Neural progenitor cell (in vitro differentiated cells): ENCODE results near the gene ENC1. TPM values are rescaled to one million over a fixed set of nuclear protein-coding genes. Genes with fewer than 3 reads are reported as not detected.
A peak's percentile ranks its signal among the peaks of the same experiment; 100 is the strongest.

Experiments used
- DNase-seq: peaks from one replicate; pipeline ENCODE4 v3.0.0-alpha.2; 2016; ENCODE audit warnings: low spot score
- H2AFZ ChIP-seq: fragments of 200-600 bp; sonication (generic); replicated peaks from 2 replicates; pipeline ENCODE4 v1.6.1; 2016; ENCODE audit warnings: antibody characterized with exemption
- H3F3A ChIP-seq: fragments of 200-600 bp; sonication (generic); 2 replicates; pipeline ENCODE4 v1.6.1; 2016; ENCODE audit warnings: antibody characterized with exemption, low read depth
- H3K27ac ChIP-seq: fragments of 200-600 bp; sonication (generic); 2 replicates; pipeline ENCODE4 v1.5.1; 2016; ENCODE audit warnings: mild to moderate bottlenecking
- H3K27me3 ChIP-seq: fragments of 200-600 bp; sonication (generic); 2 replicates; pipeline ENCODE4 v1.6.1; 2016; ENCODE audit warnings: mild to moderate bottlenecking, moderate library complexity
- H3K36me3 ChIP-seq: fragments of 200-600 bp; sonication (generic); 2 replicates; pipeline ENCODE4 v1.5.1; 2016
- H3K4me1 ChIP-seq: fragments of 200-600 bp; sonication (generic); 2 replicates; pipeline ENCODE4 v1.6.1; 2016; ENCODE audit warnings: mixed run types
- H3K4me2 ChIP-seq: fragments of 200-600 bp; sonication (generic); 2 replicates; pipeline ENCODE4 v1.6.1; 2016
- H3K4me3 ChIP-seq: fragments of 200-600 bp; sonication (generic); 2 replicates; pipeline ENCODE4 v1.5.1; 2016
- H3K79me2 ChIP-seq: fragments of 200-600 bp; sonication (generic); 2 replicates; pipeline ENCODE4 v1.6.1; 2016; ENCODE audit warnings: low read depth
- H3K9ac ChIP-seq: fragments of 200-600 bp; sonication (generic); 2 replicates; pipeline ENCODE4 v1.6.1; 2016
- H3K9me3 ChIP-seq: fragments of 200-600 bp; sonication (generic); 2 replicates; pipeline ENCODE4 v1.5.1; 2016; ENCODE audit warnings: low read depth
- H4K20me1 ChIP-seq: fragments of 200-600 bp; sonication (generic); 2 replicates; pipeline ENCODE4 v1.6.1; 2016; ENCODE audit warnings: low read depth
- H3K27ac Mint-ChIP-seq: 3 replicates; pipeline ENCODE4 v1.8.0; 2021; ENCODE audit warnings: mixed read lengths
- H3K27me3 Mint-ChIP-seq: 2 replicates; pipeline ENCODE4 v1.8.0; 2022; ENCODE audit warnings: low read depth, mild to moderate bottlenecking, inconsistent platforms, moderate library complexity, mixed read lengths; ENCODE audit not compliant: insufficient read depth
- H3K36me3 Mint-ChIP-seq: 3 replicates; pipeline ENCODE4 v1.8.0; 2021; ENCODE audit warnings: mixed read lengths
- H3K4me1 Mint-ChIP-seq: 3 replicates; pipeline ENCODE4 v1.8.0; 2021; ENCODE audit warnings: mixed read lengths
- H3K4me3 Mint-ChIP-seq: 3 replicates; pipeline ENCODE4 v1.8.0; 2021; ENCODE audit warnings: mild to moderate bottlenecking, moderate library complexity, mixed read lengths
- H3K9me3 Mint-ChIP-seq: 3 replicates; pipeline ENCODE4 v1.8.0; 2020; ENCODE audit warnings: mixed read lengths
- CTCF ChIP-seq: fragments of 200-600 bp; sonication (generic); IDR thresholded peaks from 2 replicates; pipeline ENCODE4 v1.5.1; 2017; ENCODE audit warnings: antibody characterized with exemption, mild to moderate bottlenecking
- EZH2 ChIP-seq: fragments of 200-600 bp; sonication (generic); IDR thresholded peaks from 2 replicates; pipeline ENCODE4 v1.6.1; 2017; ENCODE audit warnings: antibody characterized with exemption, mild to moderate bottlenecking, moderate library complexity
- EZH2phosphoT487 ChIP-seq: fragments of 200-600 bp; sonication (generic); IDR thresholded peaks from 2 replicates; pipeline ENCODE4 v1.6.1; 2017; ENCODE audit warnings: antibody characterized with exemption
- total RNA-seq: library from RNA; depleted of rRNA; stranded (reverse); fragments of >200 nt; gene quantifications from 2 replicates; pipeline ENCODE4 v1.2.3, GENCODE V29; 2015; ENCODE audit warnings: low replicate concordance

Gene ENC1
- total RNA-seq, 1 donor from 2014 or later: 73.8 TPM

DNA sequence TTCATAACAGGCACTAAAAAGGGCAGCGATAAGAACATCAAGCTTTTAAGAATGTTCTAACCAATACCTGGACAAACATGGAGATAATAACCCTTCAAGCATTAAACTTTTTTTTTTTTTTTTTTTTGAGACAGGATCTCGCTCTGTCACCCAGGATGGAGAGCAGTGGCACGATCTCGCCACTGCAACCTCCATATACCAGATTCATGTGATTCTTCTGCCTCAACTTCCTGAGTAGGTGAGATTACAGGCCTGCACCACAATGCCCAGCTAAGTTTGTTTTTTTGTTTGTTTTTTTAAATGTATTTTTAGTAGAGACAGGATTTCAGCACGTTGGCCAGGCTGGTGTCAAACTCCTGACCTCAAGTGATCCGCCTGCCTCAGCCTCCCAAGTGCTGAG lies 14.7 kb upstream of the ENC1 start:
- peaks cover 10% of the 10 kb centered on the region for H3K4me1 Mint-ChIP-seq
- H3K27ac Mint-ChIP-seq: no peak overlapping the region

DNA sequence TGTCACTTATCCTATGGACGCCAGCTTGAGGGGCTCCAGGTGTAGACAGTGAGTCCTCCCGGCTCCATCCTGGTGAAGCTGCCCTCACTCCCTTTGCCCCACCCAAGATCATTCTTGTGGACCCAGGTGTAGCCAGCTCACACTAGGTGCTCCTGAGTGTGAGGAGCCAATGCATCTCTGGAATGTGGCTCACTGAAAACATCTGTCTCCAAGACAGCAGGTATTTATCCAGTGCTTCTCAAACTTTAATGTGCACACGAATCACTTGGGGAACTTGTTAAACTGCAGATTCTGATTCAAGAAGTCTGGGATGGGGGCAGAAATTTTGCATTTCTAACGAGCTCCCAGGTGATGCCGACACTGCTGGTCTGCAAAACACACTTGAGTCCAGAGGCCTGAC lies 13.5 kb upstream of the ENC1 start:
- no peaks in the 10 kb centered on the region for H3K27me3 ChIP-seq
- no peaks in the 10 kb centered on the region for H3F3A ChIP-seq
- no peak overlapping the region for H3K4me3 Mint-ChIP-seq
- H3K4me3 ChIP-seq: no peak overlapping the region
- no peak overlapping the region for H3K27ac ChIP-seq
- peaks cover 5% of the 10 kb centered on the region for H3K4me1 Mint-ChIP-seq
- no peaks in the 10 kb centered on the region for H3K36me3 Mint-ChIP-seq
- no peak overlapping the region for H3K4me2 ChIP-seq
- H3K4me1 ChIP-seq: peaks cover 3% of the 10 kb centered on the region
- no peak for DNase-seq
- H3K27me3 Mint-ChIP-seq: no peaks in the 10 kb centered on the region
- H3K9me3 Mint-ChIP-seq: peaks cover 3% of the 10 kb centered on the region
- no peaks in the 10 kb centered on the region for H3K36me3 ChIP-seq
- H4K20me1 ChIP-seq: no peaks in the 10 kb centered on the region
- no peak overlapping the region for H3K9ac ChIP-seq
- TF ChIP-seq CTCF (no peak), EZH2phosphoT487 (no peak), EZH2 (no peak)
- no peaks in the 10 kb centered on the region for H3K79me2 ChIP-seq
- no peak overlapping the region for H3K27ac Mint-ChIP-seq
- H3K9me3 ChIP-seq: no peaks in the 10 kb centered on the region
- H2AFZ ChIP-seq: peak overlapping the region; percentile 34

More for the DNA sequence above, 14.7 kb upstream of the ENC1 start:
- Histone ChIP-seq H3K4me3 (no peak overlapping the region), H3K4me1 (peaks cover 2% of the 10 kb centered on the region), H3K36me3 (no peaks in the 10 kb centered on the region), H4K20me1 (no peaks in the 10 kb centered on the region), H3K27ac (no peak overlapping the region), H3F3A (no peaks in the 10 kb centered on the region), H3K9ac (no peak overlapping the region), H3K9me3 (no peaks in the 10 kb centered on the region), H3K79me2 (no peaks in the 10 kb centered on the region), H3K4me2 (no peak overlapping the region), H3K27me3 (no peaks in the 10 kb centered on the region), H2AFZ (no peak overlapping the region)
- Mint-ChIP-seq H3K36me3 (no peaks in the 10 kb centered on the region), H3K9me3 (peaks cover 3% of the 10 kb centered on the region), H3K27me3 (no peaks in the 10 kb centered on the region), H3K4me3 (no peak overlapping the region)
- TF ChIP-seq EZH2phosphoT487 (no peak), EZH2 (no peak), CTCF (no peak)
- no peak for DNase-seq

DNA sequence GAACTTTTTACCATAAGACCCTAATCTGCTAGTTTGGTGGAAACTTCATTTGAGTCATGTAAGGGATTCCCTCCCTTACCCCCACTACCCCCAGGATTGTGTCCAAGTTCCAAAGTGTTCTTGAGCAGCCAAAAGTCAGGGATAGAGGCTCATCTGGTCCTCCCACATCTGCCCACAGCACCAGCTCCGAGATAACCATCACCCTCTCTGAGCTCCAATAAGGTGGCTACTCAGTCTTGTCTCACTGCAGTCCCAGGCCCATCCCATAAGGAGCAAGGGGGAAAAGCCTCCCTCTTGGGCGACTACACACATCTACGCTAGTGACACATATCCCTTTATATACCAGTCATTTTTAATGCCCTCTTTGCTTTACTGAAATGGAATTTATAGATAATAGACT lies 12.0 kb upstream of the ENC1 start:
- H3K4me2 ChIP-seq: no peak overlapping the region
- Mint-ChIP-seq H3K9me3 (no peaks in the 10 kb centered on the region), H3K4me3 (no peak overlapping the region), H3K27me3 (no peaks in the 10 kb centered on the region), H3K27ac (no peak overlapping the region), H3K36me3 (no peaks in the 10 kb centered on the region), H3K4me1 (peaks cover 12% of the 10 kb centered on the region)
- H3K9ac ChIP-seq: no peak overlapping the region
- H3K27me3 ChIP-seq: no peaks in the 10 kb centered on the region
- no peaks in the 10 kb centered on the region for H3K9me3 ChIP-seq
- H3F3A ChIP-seq: no peaks in the 10 kb centered on the region
- no peak overlapping the region for H3K4me3 ChIP-seq
- H4K20me1 ChIP-seq: no peaks in the 10 kb centered on the region
- no peak overlapping the region for H2AFZ ChIP-seq
- TF ChIP-seq EZH2phosphoT487: no peak
- no peak for TF ChIP-seq EZH2
- TF ChIP-seq CTCF: no peak
- DNase-seq: no peak
- peaks cover 8% of the 10 kb centered on the region for H3K4me1 ChIP-seq
- H3K36me3 ChIP-seq: no peaks in the 10 kb centered on the region
- H3K79me2 ChIP-seq: no peaks in the 10 kb centered on the region
- H3K27ac ChIP-seq: no peak overlapping the region

- H3K4me2 ChIP-seq: no peak overlapping the region
- H3K27me3 ChIP-seq: no peaks in the 10 kb centered on the region
- H4K20me1 ChIP-seq: no peaks in the 10 kb centered on the region
- Mint-ChIP-seq H3K36me3 (no peaks in the 10 kb centered on the region), H3K27ac (no peak overlapping the region), H3K4me1 (peaks cover 19% of the 10 kb centered on the region), H3K27me3 (no peaks in the 10 kb centered on the region), H3K9me3 (no peaks in the 10 kb centered on the region), H3K4me3 (no peak overlapping the region)
- H3K79me2 ChIP-seq: no peaks in the 10 kb centered on the region
- H2AFZ ChIP-seq: no peak overlapping the region
- H3K27ac ChIP-seq: no peak overlapping the region
- H3K36me3 ChIP-seq: no peaks in the 10 kb centered on the region
- no peak for DNase-seq
- H3K9me3 ChIP-seq: no peaks in the 10 kb centered on the region
- TF ChIP-seq CTCF (no peak), EZH2 (no peak), EZH2phosphoT487 (no peak)
- H3K9ac ChIP-seq: no peak overlapping the region
- H3K4me3 ChIP-seq: no peak overlapping the region
- H3K4me1 ChIP-seq: peaks cover 17% of the 10 kb centered on the region
- H3F3A ChIP-seq: peaks cover 5% of the 10 kb centered on the region
Observed at GRCh38 chr5:74651710-74652109, 11.2 kb upstream of the ENC1 start.
